ENCODE data around the gene CCDC187. TPM values are rescaled to one million over a fixed set of nuclear protein-coding genes. Genes with fewer than 3 reads are reported as not detected.

The CCDC187 gene
- total RNA-seq, 1 donor from 2014 or later: 6.6 TPM

- Histone ChIP-seq H3K4me1 (peaks cover 6% of the 10 kb centered on the region), H3K36me3 (no peaks in the 10 kb centered on the region), H3K27ac (no peak overlapping the region), H3K9me3 (no peaks in the 10 kb centered on the region), H3K4me3 (no peak overlapping the region), H3K27me3 (ENCODE audit: low read depth) (peaks cover 29% of the 10 kb centered on the region)
- TF ChIP-seq CTCF (IDR thresholded peaks at IDR 0.05): no peak
- ATAC-seq: no peak
- no peak for DNase-seq
- intact Hi-C loops (cut with DNase I): no loop called here
Observed at GRCh38 chr9:136286359-136286986, 17.4 kb downstream of the CCDC187 start.

- Histone ChIP-seq H3K9me3 (no peaks in the 10 kb centered on the region), H3K4me3 (no peak overlapping the region), H3K27me3 (ENCODE audit: low read depth) (peaks cover 33% of the 10 kb centered on the region), H3K4me1 (peaks cover 6% of the 10 kb centered on the region), H3K36me3 (no peaks in the 10 kb centered on the region), H3K27ac (no peak overlapping the region)
- no peak for DNase-seq
- intact Hi-C loops (cut with DNase I): no loop called here
- no peak for ATAC-seq
- no peak for TF ChIP-seq CTCF (IDR thresholded peaks at IDR 0.05)
Observed at GRCh38 chr9:136285501-136286358, 18.2 kb downstream of the CCDC187 start.

GRCh38 chr9:136284951-136285350 lies 18.9 kb downstream of the CCDC187 start:
- TF ChIP-seq CTCF (IDR thresholded peaks at IDR 0.05): no peak
- ATAC-seq (no peak), DNase-seq (no peak)
- H3K4me1 ChIP-seq: peaks cover 6% of the 10 kb centered on the region
- no peak overlapping the region for H3K27ac ChIP-seq
- H3K9me3 ChIP-seq: no peaks in the 10 kb centered on the region
- no peaks in the 10 kb centered on the region for H3K36me3 ChIP-seq
- peaks cover 31% of the 10 kb centered on the region for H3K27me3 ChIP-seq (ENCODE audit: low read depth)
- no peak overlapping the region for H3K4me3 ChIP-seq
- intact Hi-C loops (cut with DNase I): no loop called here

GRCh38 chr9:136284311-136284710 lies 19.6 kb downstream of the CCDC187 start:
- DNase-seq (no peak), ATAC-seq (no peak)
- TF ChIP-seq CTCF (IDR thresholded peaks at IDR 0.05): no peak
- Histone ChIP-seq H3K4me1 (peaks cover 6% of the 10 kb centered on the region), H3K4me3 (no peak overlapping the region), H3K36me3 (no peaks in the 10 kb centered on the region), H3K9me3 (no peaks in the 10 kb centered on the region), H3K27ac (no peak overlapping the region), H3K27me3 (ENCODE audit: low read depth) (peaks cover 31% of the 10 kb centered on the region)
- intact Hi-C loops (cut with DNase I): no loop called here

- Histone ChIP-seq H3K27ac (no peak overlapping the region), H3K36me3 (no peaks in the 10 kb centered on the region), H3K4me3 (peak overlapping the region; percentile 30), H3K27me3 (ENCODE audit: low read depth) (peaks cover 31% of the 10 kb centered on the region), H3K9me3 (no peaks in the 10 kb centered on the region), H3K4me1 (peaks cover 6% of the 10 kb centered on the region)
- peak; percentile 88 for TF ChIP-seq CTCF (IDR thresholded peaks at IDR 0.05)
- intact Hi-C loops (cut with DNase I): no loop called here
- ATAC-seq: peak; percentile 90 to 94
- DNase-seq: peak; percentile 82
Observed at GRCh38 chr9:136283291-136284235, 20.3 kb downstream of the CCDC187 start.

All from lower lobe of right lung (tissue), 2 donors.